GM18511 (cell line): ENCODE results near the gene SLC9A6.
"Not testable (repeated sequence)": the region's sequence is repeated elsewhere in the genome, so short reads cannot be mapped to it uniquely, and the experiment has no call there.

Experiments used
- ATAC-seq: cut with Tn5 transposase; IDR thresholded peaks from one replicate; pipeline ENCODE4 v1.9.1; 2021; ENCODE audit warnings: mild to moderate bottlenecking, moderate library complexity; ENCODE audit not compliant: unreplicated experiment

The SLC9A6 gene

DNA sequence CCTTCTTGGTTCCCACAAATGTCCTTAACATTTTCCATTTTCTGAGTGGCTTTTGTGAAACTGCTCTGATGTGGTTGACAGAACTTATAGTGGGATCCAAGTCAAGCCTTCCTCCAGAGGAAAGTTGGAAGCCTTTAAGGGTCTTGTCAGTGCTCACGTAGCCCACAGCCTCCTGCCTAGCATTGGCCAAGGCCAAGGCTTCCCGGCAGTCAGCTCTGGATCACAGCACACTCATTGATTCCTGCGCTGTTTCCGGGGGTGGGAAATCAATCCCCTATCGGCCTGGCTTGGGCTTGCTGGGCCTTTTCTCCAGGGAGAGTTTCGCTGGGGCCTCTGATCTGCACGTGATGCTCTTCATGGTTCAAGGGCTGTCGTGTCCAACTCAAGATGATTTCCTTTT is 76.1 kb downstream of the SLC9A6 start:
- no peak for ATAC-seq

DNA sequence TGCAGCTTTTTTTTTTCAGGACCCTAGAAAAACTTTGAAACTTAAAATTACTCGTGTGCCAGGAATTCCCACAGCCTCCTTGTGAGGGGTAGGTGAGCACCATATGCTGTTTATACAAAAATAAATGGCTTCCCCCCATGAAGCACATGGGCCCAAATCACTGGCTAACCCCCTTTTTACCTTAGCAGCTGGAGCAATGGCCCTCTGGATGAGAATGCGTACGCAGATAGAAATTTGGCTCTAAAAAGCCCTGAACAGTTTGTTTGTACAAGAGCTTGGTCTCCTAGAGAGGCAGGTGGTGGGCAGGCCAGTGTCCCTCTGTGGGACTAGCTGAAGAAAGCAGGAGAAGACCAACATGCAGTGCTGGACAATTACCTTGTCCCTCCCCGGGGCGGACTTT is 76.5 kb downstream of the SLC9A6 start:
- no peak for ATAC-seq

DNA sequence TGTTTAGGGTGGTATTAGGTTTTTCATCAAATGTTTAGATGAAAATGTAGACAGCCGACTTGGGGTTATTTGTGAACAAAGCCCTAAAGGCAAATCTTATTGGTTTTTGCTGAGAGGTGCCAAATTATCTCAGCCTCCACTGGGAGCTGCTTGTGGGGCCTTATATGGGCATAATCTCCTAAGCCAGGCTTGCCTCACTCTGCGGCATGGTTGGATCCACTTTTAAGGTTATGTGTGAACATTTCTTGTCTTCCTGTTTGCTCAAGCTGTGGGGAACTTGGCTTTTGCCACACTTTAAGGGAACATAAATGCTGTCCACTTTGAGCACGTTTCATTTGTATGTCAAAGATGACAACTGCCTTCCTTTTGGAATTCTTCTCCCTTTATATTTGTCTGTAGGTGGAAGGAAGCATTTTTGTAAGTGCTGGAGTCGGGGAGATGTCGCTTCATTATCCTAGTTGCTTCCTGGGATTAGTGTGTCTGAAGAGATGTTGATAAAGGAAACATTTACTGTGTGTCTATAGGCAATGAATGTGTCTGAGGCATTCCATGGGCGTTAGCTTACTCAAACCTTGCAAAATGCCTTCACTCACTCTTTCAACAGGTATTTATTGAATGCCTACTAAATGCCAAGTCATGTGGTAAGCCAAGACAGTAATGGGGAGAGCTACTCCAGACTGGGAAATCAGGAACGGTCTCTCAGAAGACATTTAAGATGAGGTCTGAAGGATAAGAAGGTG is 78.3 kb downstream of the SLC9A6 start:
- ATAC-seq = no peak

DNA sequence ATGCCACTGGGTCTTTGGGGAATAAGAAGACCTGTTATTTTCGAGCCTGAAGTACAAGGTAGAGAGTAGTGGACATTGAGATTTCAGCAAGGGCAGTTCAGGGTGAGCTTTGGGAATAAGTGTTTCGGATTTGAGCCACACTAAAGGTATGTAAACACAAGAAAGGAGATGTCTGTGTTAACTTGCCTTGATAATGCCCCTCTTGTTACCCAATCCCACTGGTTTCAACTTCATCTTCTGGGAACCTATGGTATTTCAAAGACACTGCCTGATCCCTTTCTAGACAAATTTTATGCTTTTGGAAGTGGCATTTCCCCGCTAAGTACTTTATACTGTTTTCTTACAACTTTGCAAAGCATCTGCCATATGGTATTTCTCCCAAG is 79.4 kb downstream of the SLC9A6 start:
- ATAC-seq = no peak

DNA sequence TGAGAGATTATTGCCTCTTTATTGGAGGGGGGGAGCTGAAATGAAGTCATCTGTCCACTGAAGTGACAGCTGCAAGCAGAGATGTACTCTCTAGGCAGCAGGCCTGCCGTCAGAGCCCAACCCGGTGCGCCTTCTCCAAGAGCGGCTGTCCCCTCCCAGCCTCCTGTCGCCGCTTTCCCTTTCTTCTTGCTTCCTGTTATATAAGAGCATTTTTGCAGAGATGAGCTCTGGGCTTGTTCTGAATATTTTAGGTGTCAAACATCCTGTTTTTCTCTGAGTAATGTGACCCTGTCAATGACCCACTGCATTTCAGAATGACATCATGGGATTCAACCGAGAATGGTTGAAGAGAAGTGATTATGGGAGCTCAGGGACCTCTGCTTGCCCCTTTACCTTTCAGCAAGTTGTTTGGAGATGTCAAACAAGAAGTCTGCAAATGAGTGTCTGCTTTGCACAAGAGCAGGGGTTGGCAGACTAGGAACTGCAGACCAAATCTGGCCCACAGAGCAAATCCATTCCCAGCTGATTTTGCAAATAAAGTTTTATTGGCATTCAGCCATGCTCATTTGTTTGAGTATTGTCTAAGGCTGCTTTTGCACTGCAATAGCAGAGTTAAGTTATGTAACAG is 79.9 kb downstream of the SLC9A6 start:
- no peak for ATAC-seq

DNA sequence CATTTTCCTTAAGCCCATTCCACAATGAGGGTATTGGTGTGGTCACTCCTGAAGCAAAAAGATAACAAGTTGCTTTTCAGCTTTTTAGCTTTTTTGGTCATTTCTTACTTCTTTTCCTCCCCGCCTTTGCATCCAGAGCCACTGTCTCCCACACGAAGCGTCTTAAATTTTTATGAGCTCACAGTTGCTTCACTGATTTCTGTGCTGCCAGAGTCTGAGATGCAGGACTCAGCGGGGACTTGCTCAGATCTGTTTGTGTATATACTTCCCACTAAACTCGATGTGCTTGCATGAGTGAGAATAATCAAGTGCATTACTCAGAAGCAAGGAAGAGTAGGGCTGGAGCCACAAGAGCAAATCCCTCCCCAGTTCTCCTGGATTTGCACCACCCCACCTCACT is 81.9 kb downstream of the SLC9A6 start:
- no peak for ATAC-seq

DNA sequence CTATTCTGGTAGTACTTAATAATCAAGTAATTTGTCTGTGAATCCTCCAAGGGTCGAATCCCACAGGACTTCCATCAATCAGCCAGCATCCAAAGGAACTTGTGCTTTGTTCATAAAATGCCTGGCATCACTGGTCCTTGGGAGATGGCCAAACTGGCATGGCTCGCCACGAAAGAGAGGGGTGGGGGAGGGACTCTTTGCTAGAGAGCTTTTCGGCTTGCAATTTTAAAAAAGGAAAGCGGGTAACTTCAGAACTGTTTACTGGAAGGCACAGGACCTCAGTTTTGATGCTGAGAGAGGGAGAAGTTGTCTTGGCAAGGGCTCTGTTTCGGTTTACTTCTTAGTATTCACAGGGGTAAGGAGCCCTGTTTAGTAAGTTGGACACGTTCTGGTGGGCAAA is 82.7 kb downstream of the SLC9A6 start:
- no peak for ATAC-seq

DNA sequence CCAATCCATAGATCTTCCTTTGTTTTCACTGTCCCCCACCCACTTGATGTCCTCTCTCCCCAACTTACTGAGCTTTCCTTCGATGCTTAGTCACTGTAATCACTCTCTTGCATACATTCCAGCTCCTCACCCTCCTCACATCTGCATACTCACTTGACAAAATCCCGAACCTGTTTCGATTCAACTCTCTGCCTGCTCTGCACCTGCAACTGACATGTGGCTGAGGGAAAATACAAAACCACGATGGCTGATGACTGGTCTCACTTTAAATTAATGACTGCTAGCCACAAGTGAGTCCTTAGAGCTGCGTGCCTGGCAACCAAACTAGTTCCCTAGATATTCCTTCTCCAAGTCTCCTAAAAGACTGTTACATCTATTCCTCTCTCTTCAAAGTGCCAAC is 91.7 kb downstream of the SLC9A6 start:
- ATAC-seq = no peak

DNA sequence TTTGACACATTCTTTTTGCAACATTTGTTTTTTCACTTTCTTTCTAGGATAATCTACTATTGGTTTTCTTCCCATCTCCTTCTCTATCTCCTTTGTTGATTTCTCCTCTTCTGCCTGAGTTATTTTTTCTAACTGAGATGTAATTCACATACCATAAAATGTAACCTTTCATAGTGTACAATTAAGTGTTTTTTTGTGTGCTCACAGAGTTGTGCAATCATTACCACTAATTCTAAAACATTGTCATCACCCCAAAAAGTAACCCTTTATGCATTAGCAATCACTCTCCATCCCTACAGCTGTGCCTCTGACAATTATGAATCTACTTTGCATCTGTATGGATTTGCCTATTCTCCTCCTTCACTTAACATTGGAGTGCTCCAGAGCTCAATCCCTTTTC is 95.5 kb downstream of the SLC9A6 start:
- ATAC-seq = no peak

DNA sequence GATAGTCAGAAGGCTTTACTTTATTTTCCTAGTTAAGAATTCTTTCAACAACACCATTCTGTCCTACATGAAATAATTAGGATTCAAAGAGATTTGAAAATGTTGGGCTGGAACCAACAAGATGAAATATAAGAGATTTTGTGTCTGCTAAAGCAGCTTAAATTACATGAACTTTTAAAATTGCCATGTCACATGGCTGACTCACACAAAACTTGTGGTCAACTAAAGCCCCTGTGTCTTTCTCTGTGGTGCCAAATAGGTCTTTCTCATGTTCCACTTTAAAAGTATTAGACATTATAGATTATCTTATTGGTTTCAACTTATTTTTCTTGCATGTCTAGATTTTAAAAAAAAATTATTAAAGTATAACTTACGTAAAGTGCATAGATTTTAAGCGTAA is 101.3 kb downstream of the SLC9A6 start:
- no peak for ATAC-seq

DNA sequence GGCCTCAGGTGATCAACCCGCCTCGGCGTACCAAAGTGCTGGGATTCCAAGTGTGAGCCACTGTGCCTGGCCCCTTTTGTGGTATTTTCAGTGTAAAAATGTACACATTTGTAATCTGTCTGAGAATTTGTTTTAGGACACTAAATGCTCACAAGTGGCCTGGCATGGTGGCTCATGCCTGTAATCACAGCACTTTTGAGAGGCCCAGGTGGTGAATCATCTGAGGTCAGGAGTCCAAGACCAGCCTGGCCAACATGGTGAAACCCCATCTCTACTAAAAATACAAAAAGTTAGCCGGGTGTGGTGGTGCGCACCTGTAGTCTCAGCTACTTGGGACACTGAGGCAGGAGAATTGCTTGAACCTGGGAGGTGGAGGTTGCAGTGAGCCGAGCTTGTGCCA is 106.7 kb downstream of the SLC9A6 start:
- not testable (repeated sequence) for ATAC-seq

DNA sequence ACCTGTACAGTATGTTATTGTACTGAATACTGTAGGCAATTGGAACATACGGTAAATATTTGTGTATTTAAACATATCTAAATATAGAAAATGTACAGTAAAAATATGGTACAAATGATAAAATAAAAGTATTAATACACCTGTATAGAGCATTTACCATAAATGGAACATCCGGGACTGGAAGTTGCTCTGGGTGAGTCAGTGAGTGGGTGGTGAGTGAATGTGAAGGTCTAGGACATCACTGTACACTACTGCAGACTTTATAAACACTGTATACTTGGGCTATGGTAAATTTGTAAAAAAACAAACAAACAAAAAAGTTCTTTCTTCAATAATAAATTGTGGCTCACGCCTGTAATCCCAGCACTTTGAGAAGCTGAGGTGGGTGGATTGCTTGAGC is 109.7 kb downstream of the SLC9A6 start:
- ATAC-seq = no peak
